Fibroblast of lung (primary cell): Measurements from ENCODE around the gene KCTD5. TPM values are rescaled to one million over a fixed set of nuclear protein-coding genes. Genes with fewer than 3 reads are reported as not detected.
"Not testable (repeated sequence)": the region's sequence is repeated elsewhere in the genome, so short reads cannot be mapped to it uniquely, and the experiment has no call there.

Experiments
- DNase-seq, 2 donors: peaks; one replicate each; pipeline versions ENCODE4 v3.0.0 to v3.0.0-alpha.2; 2010; ENCODE audit warnings: low read depth in 2 of 2
- H2AFZ ChIP-seq: 2 replicates; pipeline ENCODE4 v1.5.1; 2012; ENCODE audit warnings: low read length, control low read depth, inconsistent platforms
- H3K27ac ChIP-seq: 2 replicates; pipeline ENCODE4 v1.5.1; 2011; ENCODE audit warnings: low read length, control low read depth; ENCODE audit not compliant: insufficient read depth
- H3K27me3 ChIP-seq: 2 replicates; pipeline ENCODE4 v1.5.1; 2011; ENCODE audit warnings: mild to moderate bottlenecking, low read length; ENCODE audit not compliant: control insufficient read depth, insufficient read depth
- H3K36me3 ChIP-seq: 2 replicates; pipeline ENCODE4 v1.5.1; 2011; ENCODE audit warnings: low read length; ENCODE audit not compliant: control insufficient read depth, insufficient read depth
- H3K4me1 ChIP-seq: 2 replicates; pipeline ENCODE4 v1.5.1; 2011; ENCODE audit warnings: low read length; ENCODE audit not compliant: control insufficient read depth, insufficient read depth; ENCODE audit errors: extremely low read depth
- H3K4me2 ChIP-seq: 2 replicates; pipeline ENCODE4 v1.5.1; 2011; ENCODE audit warnings: low read length, control low read depth; ENCODE audit not compliant: insufficient read depth; ENCODE audit errors: extremely low read depth
- H3K4me3 ChIP-seq, 4 experiments: fragments of 200-600 bp in 1 of 4; sonication (generic) in 1 of 4; replicated peaks in 1 of 4; 2 replicates each; pipeline ENCODE4 v1.5.1; 2011 to 2016; ENCODE audit warnings: low read length in 4 of 4, low read depth in 3 of 4, mild to moderate bottlenecking in 3 of 4, control low read depth in 2 of 4, inconsistent platforms in 1 of 4, mixed read lengths in 1 of 4; ENCODE audit not compliant: insufficient read depth in 1 of 4; ENCODE audit errors: control extremely low read depth in 1 of 4
- H3K79me2 ChIP-seq: 2 replicates; pipeline ENCODE4 v1.5.1; 2012; ENCODE audit warnings: mild to moderate bottlenecking, low read length, inconsistent platforms; ENCODE audit not compliant: control insufficient read depth, insufficient read depth
- H3K9ac ChIP-seq: 2 replicates; pipeline ENCODE4 v1.5.1; 2011; ENCODE audit warnings: mild to moderate bottlenecking, low read length, control low read depth; ENCODE audit not compliant: insufficient read depth
- H3K9me3 ChIP-seq: 2 replicates; pipeline ENCODE4 v1.5.1; 2012; ENCODE audit warnings: low read depth, low read length; ENCODE audit not compliant: control insufficient read depth, insufficient read depth
- H4K20me1 ChIP-seq: 2 replicates; pipeline ENCODE4 v1.5.1; 2011; ENCODE audit warnings: low read length; ENCODE audit not compliant: control insufficient read depth, insufficient read depth; ENCODE audit errors: extremely low read depth
- CTCF ChIP-seq, 2 donors: IDR thresholded peaks in 1 of 2; conservative IDR thresholded peaks in 1 of 2; 1 replicate in 1 of 2; 2 replicates in 1 of 2; pipeline ENCODE4 v1.5.1; 2011 to 2012; ENCODE audit warnings: low read length in 2 of 2, control low read depth in 1 of 2, inconsistent platforms in 1 of 2, low read depth in 1 of 2, mild to moderate bottlenecking in 1 of 2
- EZH2 ChIP-seq: IDR thresholded peaks from 2 replicates; pipeline ENCODE4 v1.5.1; 2012; ENCODE audit warnings: low read length, control low read depth, mild to moderate bottlenecking; ENCODE audit errors: missing control alignments
- polyA minus RNA-seq: library from RNA; depleted of rRNA, polyadenylated mRNA; stranded (reverse); fragments of >200 nt; gene quantifications from 2 replicates; pipeline ENCODE4 v1.2.3, GENCODE V29; 2011; ENCODE audit warnings: low replicate concordance
- polyA plus RNA-seq, 2 donors: library from polyadenylated mRNA; depleted of rRNA in 1 of 2; stranded (reverse) in 1 of 2; unstranded in 1 of 2; fragments of >200 nt; gene quantifications; 2 replicates each; pipeline ENCODE4 v1.2.1, GENCODE V29; 2011 to 2012; ENCODE audit warnings: missing spikeins in 1 of 2
- total RNA-seq: library from RNA; depleted of rRNA; stranded (reverse); fragments of >200 nt; gene quantifications from 2 replicates; pipeline ENCODE4 v1.2.1, GENCODE V29; 2014

KCTD5 gene
- total RNA-seq = 15.2 and 21.6 TPM in 2 replicates
- 25.9 and 35.2 TPM in 2 replicates for polyA plus RNA-seq
- polyA plus RNA-seq (2012) = 17.4 and 23.8 TPM in 2 replicates
- 35.0 and 37.5 TPM in 2 replicates for polyA minus RNA-seq

- no peaks in the 10 kb centered on the region for H3K9me3 ChIP-seq
- H3K27me3 ChIP-seq = no peaks in the 10 kb centered on the region
- peak within 1 kb of the TSS; percentile 92 for H3K9ac ChIP-seq
- no peaks in the 10 kb centered on the region for H4K20me1 ChIP-seq
- peaks cover 30% of the 10 kb centered on the region for H3K79me2 ChIP-seq
- H3K27ac ChIP-seq = peak within 1 kb of the TSS; percentile 89
- peak within 1 kb of the TSS; percentile 81 for H3K4me2 ChIP-seq
- peaks cover under 1% of the 10 kb centered on the region for H3K36me3 ChIP-seq
- peak; percentile 96 to 97 for DNase-seq
- peak within 1 kb of the TSS; percentile 79 to 97 (median 94) for H3K4me3 ChIP-seq
- H2AFZ ChIP-seq = peak within 1 kb of the TSS; percentile 93
- no peaks in the 10 kb centered on the region for H3K4me1 ChIP-seq
- TF ChIP-seq CTCF (conservative IDR thresholded peaks at IDR 0.05 in 1 of 2, IDR thresholded peaks at IDR 0.05 in 1 of 2; ENCODE audit: low read depth in 1 of 2, low read length in 2 of 2) (no peak), EZH2 (no peak)
Measured at GRCh38 chr16:2682209-2683021, at the start of gene KCTD5. Gene KCTD5 (plus strand): TSS chr16:2682523. CDS start chr16:2682549, 26 bp downstream.

GRCh38 chr16:2639071-2639721 lies 43.1 kb upstream of the KCTD5 start:
- H3K27ac ChIP-seq, H2AFZ ChIP-seq, H3K4me2 ChIP-seq, H3K9ac ChIP-seq, H4K20me1 ChIP-seq, H3K79me2 ChIP-seq, H3K36me3 ChIP-seq, H3K4me3 ChIP-seq, H3K9me3 ChIP-seq, DNase-seq, H3K4me1 ChIP-seq, H3K27me3 ChIP-seq: not testable (repeated sequence)

- not testable (repeated sequence) for H3K79me2 ChIP-seq, H3K9ac ChIP-seq, H3K4me1 ChIP-seq, H4K20me1 ChIP-seq, DNase-seq, H3K4me2 ChIP-seq, H3K4me3 ChIP-seq, H3K9me3 ChIP-seq, H3K27me3 ChIP-seq, H3K27ac ChIP-seq, H3K36me3 ChIP-seq, H2AFZ ChIP-seq
Measured at GRCh38 chr16:2639722-2640072, 42.6 kb upstream of the KCTD5 start.

GRCh38 chr16:2642561-2642960 lies 39.8 kb upstream of the KCTD5 start:
- not testable (repeated sequence) for DNase-seq, H3K4me1 ChIP-seq, H3K27ac ChIP-seq, H3K27me3 ChIP-seq, H3K9me3 ChIP-seq, H2AFZ ChIP-seq, H3K36me3 ChIP-seq, H3K9ac ChIP-seq, H3K4me3 ChIP-seq, H4K20me1 ChIP-seq, H3K79me2 ChIP-seq, H3K4me2 ChIP-seq

GRCh38 chr16:2644754-2645453 lies 37.4 kb upstream of the KCTD5 start:
- not testable (repeated sequence) for H3K9me3 ChIP-seq, H3K4me2 ChIP-seq, H2AFZ ChIP-seq, H3K4me3 ChIP-seq, H3K79me2 ChIP-seq, DNase-seq, H3K36me3 ChIP-seq, H3K4me1 ChIP-seq, H3K27me3 ChIP-seq, H3K9ac ChIP-seq, H4K20me1 ChIP-seq, H3K27ac ChIP-seq
